Measurements from ENCODE around the gene SPDYE3. TPM values are rescaled to one million over a fixed set of nuclear protein-coding genes. Genes with fewer than 3 reads are reported as not detected.
"Not testable (repeated sequence)": the region's sequence is repeated elsewhere in the genome, so short reads cannot be mapped to it uniquely, and the experiment has no call there.

Gene SPDYE3
- total and polyA plus RNA-seq, 4 donors: 0.07 to 1.7 TPM; not detected in 2

- not testable (repeated sequence) for H3K27ac ChIP-seq (ENCODE audit: low read depth in 1 of 2, low read length in 2 of 2); H3K9me3 ChIP-seq (ENCODE audit: control insufficient read depth in 4 of 4, low read length in 3 of 4); DNase-seq (ENCODE audit: low spot score); H3K4me1 ChIP-seq (ENCODE audit: control insufficient read depth in 4 of 4, insufficient read depth in 4 of 4, low read length in 3 of 4); H3K9ac ChIP-seq (ENCODE audit: low read depth in 1 of 2, low read length in 2 of 2); H3K4me3 ChIP-seq (ENCODE audit: low read depth in 1 of 3, low read length in 3 of 3); H3K27me3 ChIP-seq (ENCODE audit: control insufficient read depth in 4 of 4, insufficient read depth in 4 of 4, low read length in 3 of 4)
- WGBS: 88% methylated on average over 18 of the region's 18 CpGs
- H3K36me3 ChIP-seq (ENCODE audit: control insufficient read depth in 4 of 4, insufficient read depth in 3 of 4, low read depth in 1 of 4, low read length in 3 of 4): peaks cover 35 to 73% (median 51%) of the 10 kb centered on the region in 4 donors
These were observed 44.8 kb downstream of the SPDYE3 start for GRCh38 chr7:100352230-100352781.

GRCh38 chr7:100352984-100353684 is 45.6 kb downstream of the SPDYE3 start:
- no peak for TF ChIP-seq CTCF (IDR thresholded peaks at IDR 0.05; ENCODE audit: low read depth, low read length, missing input control)
- TF ChIP-seq RAD21 (IDR thresholded peaks at IDR 0.05): no peak
- no peak for TF ChIP-seq ATF3 (IDR thresholded peaks at IDR 0.05)
- no peak for TF ChIP-seq NR2F2 (IDR thresholded peaks at IDR 0.05)
- no peak for TF ChIP-seq FOXA2 (IDR thresholded peaks at IDR 0.05)
- TF ChIP-seq REST (IDR thresholded peaks at IDR 0.05): no peak
- TF ChIP-seq RXRA (IDR thresholded peaks at IDR 0.05): no peak
- TF ChIP-seq GABPA (IDR thresholded peaks at IDR 0.05 in 1 of 2, conservative IDR thresholded peaks at IDR 0.05 in 1 of 2): no peak
- no peak for TF ChIP-seq EGR1 (IDR thresholded peaks at IDR 0.05; ENCODE audit: low read depth in 2 of 2)
- TF ChIP-seq FOXA1 (IDR thresholded peaks at IDR 0.05): no peak
- Histone ChIP-seq H3K27me3 (ENCODE audit: control insufficient read depth in 4 of 4, insufficient read depth in 4 of 4, low read length in 3 of 4) (no peaks in the 10 kb centered on the region), H3K27ac (ENCODE audit: low read depth in 1 of 2, low read length in 2 of 2) (no peak overlapping the region), H3K9ac (ENCODE audit: low read depth in 1 of 2, low read length in 2 of 2) (no peak overlapping the region), H3K4me3 (ENCODE audit: low read depth in 1 of 3, low read length in 3 of 3) (no peak overlapping the region), H3K9me3 (ENCODE audit: control insufficient read depth in 4 of 4, low read length in 3 of 4) (no peaks in the 10 kb centered on the region), H3K4me1 (ENCODE audit: control insufficient read depth in 4 of 4, insufficient read depth in 4 of 4, low read length in 3 of 4) (no peaks in the 10 kb centered on the region), H3K36me3 (ENCODE audit: control insufficient read depth in 4 of 4, insufficient read depth in 3 of 4, low read depth in 1 of 4, low read length in 3 of 4) (peaks cover 29 to 74% (median 45%) of the 10 kb centered on the region in 4 donors)
- 93% methylated on average over 16 of the region's 16 CpGs for WGBS
- DNase-seq (ENCODE audit: low spot score): no peak
